Germinal center (tissue), 1 donor: ENCODE results near the gene BANP.
"Not testable (repeated sequence)": the region's sequence is repeated elsewhere in the genome, so short reads cannot be mapped to it uniquely, and the experiment has no call there.

Experiments used
- DNase-seq: peaks from one replicate; pipeline ENCODE4 v3.0.0; 2012; ENCODE audit warnings: mixed read lengths, low spot score

Gene BANP

GRCh38 chr16:87926246-87927194 lies 24.7 kb upstream of the BANP start:
- peak; percentile 61 for DNase-seq

GRCh38 chr16:87927195-87927562 lies 24.1 kb upstream of the BANP start:
- no peak for DNase-seq

- no peak for DNase-seq
Measured at GRCh38 chr16:87929986-87930385, 21.2 kb upstream of the BANP start.

- DNase-seq: no peak
Measured at GRCh38 chr16:87930456-87930855, 20.8 kb upstream of the BANP start.

- DNase-seq: no peak
Measured at GRCh38 chr16:87931504-87931903, 19.7 kb upstream of the BANP start.

GRCh38 chr16:87932475-87933139 lies 18.6 kb upstream of the BANP start:
- not testable (repeated sequence) for DNase-seq

- DNase-seq: no peak
Measured at GRCh38 chr16:87933140-87933495, 18.1 kb upstream of the BANP start.

GRCh38 chr16:87934752-87935425 lies 16.3 kb upstream of the BANP start:
- not testable (repeated sequence) for DNase-seq

GRCh38 chr16:87936016-87936374 lies 15.2 kb upstream of the BANP start:
- not testable (repeated sequence) for DNase-seq

- no peak for DNase-seq
Measured at GRCh38 chr16:87936375-87937230, 14.6 kb upstream of the BANP start, which contains the start of gene CA5A. TSS of gene CA5A (minus strand) at chr16:87936529. CDS start at chr16:87936450, 79 bp downstream.

GRCh38 chr16:87937231-87937542 lies 14.0 kb upstream of the BANP start:
- not testable (repeated sequence) for DNase-seq

- DNase-seq: no peak
Measured at GRCh38 chr16:87938412-87938949, 12.8 kb upstream of the BANP start.

- no peak for DNase-seq
Measured at GRCh38 chr16:87939562-87940423, 11.4 kb upstream of the BANP start.

- no peak for DNase-seq
Measured at GRCh38 chr16:87942680-87943079, 8.6 kb upstream of the BANP start.

GRCh38 chr16:87945351-87946042 lies 5.7 kb upstream of the BANP start:
- peak; percentile 64 for DNase-seq

GRCh38 chr16:87946596-87947347 lies 4.5 kb upstream of the BANP start:
- DNase-seq: no peak

- DNase-seq: no peak
Measured at GRCh38 chr16:87947356-87948118, 3.7 kb upstream of the BANP start.

- DNase-seq: no peak
Measured at GRCh38 chr16:87948119-87948545, 3.1 kb upstream of the BANP start.

- no peak for DNase-seq
Measured at GRCh38 chr16:87948735-87949070, 2.5 kb upstream of the BANP start.
